ENCODE data around the gene DYNAP.

DYNAP gene

DNA sequence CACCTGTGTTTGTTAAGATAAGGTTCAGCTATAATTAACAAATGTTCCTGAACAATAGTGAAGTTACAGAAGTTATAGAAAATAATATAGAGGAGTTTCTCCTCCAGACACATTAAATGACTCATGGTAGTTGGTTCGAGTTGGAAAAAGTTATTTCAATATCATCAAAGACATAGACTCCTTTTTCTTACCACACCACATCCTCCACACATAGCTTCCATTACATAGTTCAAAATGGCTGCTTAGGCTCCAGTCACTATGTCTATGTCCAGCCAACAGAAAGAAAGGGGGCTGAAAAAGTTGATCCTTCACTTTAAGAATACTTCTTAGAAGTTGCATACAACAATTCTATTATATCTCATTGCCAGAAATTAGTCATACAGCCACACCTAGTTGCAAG lies 50.7 kb downstream of the DYNAP start:
- DNase-seq = no peak

DNA sequence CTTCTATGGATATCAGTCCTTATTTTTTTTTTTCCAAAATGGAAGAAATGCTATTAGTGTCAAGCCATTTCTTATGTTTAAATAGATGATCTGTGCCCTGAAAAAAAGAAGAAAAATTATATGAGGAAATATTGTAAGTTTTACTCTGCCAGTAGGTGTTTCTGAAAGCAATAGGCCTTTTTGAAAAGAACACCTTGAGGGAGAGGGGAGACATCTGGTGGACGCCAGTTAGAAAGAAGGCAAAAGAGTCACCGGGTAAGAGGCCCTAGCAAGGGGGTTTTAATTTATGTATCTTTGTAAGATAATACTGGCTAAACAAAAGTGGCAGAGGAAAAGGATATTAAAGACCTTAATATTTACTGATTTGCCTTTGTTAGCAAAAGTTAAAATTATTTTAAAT lies 56.1 kb downstream of the DYNAP start:
- DNase-seq = no peak
